GM18520 (cell line): Measurements from ENCODE around the gene APOC1.
"Not testable (repeated sequence)": the region's sequence is repeated elsewhere in the genome, so short reads cannot be mapped to it uniquely, and the experiment has no call there.

Experiments used
- ATAC-seq: cut with Tn5 transposase; IDR thresholded peaks from one replicate; pipeline ENCODE4 v1.9.1; 2021; ENCODE audit not compliant: unreplicated experiment

APOC1 gene

GRCh38 chr19:44914433-44915206 lies at the start of gene APOC1:
Gene APOC1 (plus strand): TSS chr19:44914608. CDS start chr19:44914892, 284 bp downstream.
- ATAC-seq = peak; percentile 91

DNA sequence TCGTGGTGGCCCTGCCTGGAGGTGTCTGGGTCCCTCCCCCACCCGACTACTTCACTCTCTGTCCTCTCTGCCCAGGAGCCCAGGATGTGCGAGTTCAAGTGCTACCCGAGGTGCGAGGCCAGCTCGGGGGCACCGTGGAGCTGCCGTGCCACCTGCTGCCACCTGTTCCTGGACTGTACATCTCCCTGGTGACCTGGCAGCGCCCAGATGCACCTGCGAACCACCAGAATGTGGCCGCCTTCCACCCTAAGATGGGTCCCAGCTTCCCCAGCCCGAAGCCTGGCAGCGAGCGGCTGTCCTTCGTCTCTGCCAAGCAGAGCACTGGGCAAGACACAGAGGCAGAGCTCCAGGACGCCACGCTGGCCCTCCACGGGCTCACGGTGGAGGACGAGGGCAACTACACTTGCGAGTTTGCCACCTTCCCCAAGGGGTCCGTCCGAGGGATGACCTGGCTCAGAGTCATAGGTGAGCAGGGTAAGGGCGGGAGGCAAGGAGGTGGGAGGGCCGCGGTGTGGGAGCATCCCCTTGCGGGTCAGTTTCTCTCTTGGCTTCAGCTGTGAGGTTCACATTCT lies 49.1 kb upstream of the APOC1 start:
- ATAC-seq = no peak

GRCh38 chr19:44866664-44867063 lies 47.7 kb upstream of the APOC1 start:
- no peak for ATAC-seq

DNA sequence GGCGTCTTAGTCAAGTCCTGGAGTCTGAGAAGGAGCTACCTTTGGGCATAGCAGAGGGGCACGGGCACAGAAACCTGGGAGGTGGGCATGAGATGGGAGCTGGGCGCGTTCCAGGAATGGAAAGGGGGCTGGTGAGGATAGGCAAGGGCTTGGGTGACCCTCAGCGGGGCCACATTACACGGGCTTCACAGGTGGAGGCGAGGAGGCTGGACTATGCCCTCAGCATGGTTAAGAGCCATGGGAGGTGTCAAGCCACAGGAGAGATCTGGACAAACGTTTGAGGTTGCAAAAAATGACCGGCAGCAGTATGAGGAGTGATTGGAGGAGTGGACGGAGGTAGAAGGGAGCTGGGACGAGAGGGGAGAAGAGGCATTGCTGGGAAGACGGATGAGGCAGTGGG lies 46.8 kb upstream of the APOC1 start:
- ATAC-seq = no peak

DNA sequence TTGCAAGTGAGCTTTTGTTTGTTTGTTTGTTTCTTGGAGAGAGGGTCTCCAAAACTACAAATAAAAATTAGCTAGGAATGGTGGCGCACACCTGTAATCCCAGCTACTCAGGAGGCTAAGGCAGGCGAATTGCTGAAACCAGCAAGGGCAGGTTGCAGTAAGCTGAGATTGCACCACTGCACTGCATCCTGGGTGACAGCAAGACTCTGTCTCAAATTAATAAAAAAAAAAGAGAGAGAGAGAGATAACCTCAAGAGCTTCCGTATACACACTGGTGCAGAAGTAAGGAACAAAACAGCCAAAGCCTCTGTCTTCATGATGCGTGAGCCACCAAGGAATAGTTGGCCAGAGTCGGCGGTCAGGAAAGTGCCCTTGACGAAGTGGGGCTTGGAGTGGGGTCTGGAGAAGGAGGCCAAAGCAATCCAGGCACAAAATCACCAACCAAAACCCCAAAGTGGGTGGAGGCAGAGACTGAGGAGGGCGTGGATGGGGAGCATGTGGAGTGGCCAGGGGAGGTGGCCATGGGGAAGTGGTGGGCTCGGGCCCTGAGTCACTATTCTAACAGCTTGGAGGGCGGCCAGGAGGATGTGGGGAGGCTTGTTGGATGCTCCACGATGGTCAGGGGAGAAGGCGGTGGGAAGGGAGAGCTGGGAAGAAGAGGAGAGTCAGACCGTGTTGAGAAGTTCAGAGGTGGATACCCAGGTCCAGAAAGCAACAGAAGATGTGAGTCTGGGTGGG lies 44.5 kb upstream of the APOC1 start:
- ATAC-seq = no peak

GRCh38 chr19:44871809-44872208 lies 42.6 kb upstream of the APOC1 start:
- no peak for ATAC-seq

GRCh38 chr19:44872661-44873060 lies 41.7 kb upstream of the APOC1 start:
- no peak for ATAC-seq

DNA sequence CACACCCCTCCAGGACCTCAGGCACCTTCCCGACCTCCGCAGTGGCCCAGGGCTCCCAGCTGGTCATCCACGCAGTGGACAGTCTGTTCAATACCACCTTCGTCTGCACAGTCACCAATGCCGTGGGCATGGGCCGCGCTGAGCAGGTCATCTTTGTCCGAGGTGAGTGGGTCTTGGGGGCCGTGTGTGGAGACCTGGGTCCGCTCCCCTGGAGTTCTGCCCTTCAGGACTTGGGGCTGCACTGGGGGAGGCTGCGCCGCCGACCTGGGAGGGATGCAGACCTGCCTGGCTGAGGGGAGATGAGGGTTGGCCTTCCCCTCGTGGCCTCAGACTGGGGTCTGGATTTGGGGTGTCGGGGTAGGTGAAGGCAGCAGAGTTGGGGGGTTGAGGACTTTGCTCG lies 40.1 kb upstream of the APOC1 start:
- no peak for ATAC-seq

GRCh38 chr19:44875666-44876451 lies 38.5 kb upstream of the APOC1 start:
- ATAC-seq = no peak

DNA sequence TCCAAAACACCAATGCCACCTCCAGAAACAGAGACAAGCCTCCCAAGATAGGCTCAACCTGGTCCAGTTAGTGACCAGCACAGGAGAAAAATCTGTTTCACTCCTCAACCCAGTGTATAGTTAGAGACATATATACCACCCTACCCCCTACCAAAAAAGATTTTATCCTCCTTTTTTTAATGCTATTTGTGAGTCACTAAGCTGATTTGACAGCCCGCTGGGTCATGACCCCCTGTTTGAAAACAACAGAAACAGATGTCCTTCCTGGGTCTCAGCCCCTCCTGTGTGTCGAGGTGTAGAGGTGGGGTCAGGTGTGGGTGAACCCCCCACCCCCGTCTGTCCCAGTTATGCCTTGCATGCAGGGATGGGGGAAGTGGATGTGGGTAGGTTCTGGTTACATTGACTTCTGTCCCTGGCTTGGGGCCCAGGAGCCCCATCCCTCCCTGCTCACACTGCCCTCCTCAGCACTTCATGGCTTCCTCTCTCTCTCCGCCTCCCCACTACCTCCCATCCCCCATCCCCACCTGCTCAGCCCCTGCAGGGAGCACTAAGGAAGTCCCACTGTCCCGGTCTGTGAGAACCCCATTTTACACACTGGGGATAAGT lies 37.4 kb upstream of the APOC1 start:
- ATAC-seq = no peak

DNA sequence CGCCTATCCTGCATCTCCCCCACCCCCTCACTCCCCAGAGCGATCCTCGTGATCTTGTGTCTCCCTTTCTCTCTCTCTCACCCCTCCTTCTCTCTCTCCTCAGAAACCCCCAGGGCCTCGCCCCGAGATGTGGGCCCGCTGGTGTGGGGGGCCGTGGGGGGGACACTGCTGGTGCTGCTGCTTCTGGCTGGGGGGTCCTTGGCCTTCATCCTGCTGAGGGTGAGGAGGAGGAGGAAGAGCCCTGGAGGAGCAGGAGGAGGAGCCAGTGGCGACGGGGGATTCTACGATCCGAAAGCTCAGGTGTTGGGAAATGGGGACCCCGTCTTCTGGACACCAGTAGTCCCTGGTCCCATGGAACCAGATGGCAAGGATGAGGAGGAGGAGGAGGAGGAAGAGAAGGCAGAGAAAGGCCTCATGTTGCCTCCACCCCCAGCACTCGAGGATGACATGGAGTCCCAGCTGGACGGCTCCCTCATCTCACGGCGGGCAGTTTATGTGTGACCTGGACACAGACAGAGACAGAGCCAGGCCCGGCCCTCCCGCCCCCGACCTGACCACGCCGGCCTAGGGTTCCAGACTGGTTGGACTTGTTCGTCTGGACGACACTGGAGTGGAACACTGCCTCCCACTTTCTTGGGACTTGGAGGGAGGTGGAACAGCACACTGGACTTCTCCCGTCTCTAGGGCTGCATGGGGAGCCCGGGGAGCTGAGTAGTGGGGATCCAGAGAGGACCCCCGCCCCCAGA lies 36.1 kb upstream of the APOC1 start:
- no peak for ATAC-seq

- no peak for ATAC-seq
These were observed 34.9 kb upstream of the APOC1 start for GRCh38 chr19:44879309-44880065.

DNA sequence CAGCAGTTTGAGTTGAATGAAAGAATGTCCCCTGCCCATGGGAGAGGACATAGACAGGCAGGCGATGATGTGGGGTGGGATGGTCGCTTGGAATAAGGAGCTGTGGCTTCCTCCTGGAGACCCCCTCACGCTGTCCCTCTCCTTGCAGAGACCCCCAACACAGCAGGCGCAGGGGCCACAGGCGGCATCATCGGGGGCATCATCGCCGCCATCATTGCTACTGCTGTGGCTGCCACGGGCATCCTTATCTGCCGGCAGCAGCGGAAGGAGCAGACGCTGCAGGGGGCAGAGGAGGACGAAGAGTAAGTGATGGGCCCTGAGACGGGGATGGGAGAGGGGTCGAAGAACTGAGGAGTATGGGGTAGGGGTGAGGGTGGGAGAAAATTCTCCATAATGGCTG lies 32.3 kb upstream of the APOC1 start:
- ATAC-seq = no peak

GRCh38 chr19:44882619-44883397 lies 31.6 kb upstream of the APOC1 start:
- not testable (repeated sequence) for ATAC-seq

GRCh38 chr19:44883922-44884321 lies 30.5 kb upstream of the APOC1 start:
- no peak for ATAC-seq

DNA sequence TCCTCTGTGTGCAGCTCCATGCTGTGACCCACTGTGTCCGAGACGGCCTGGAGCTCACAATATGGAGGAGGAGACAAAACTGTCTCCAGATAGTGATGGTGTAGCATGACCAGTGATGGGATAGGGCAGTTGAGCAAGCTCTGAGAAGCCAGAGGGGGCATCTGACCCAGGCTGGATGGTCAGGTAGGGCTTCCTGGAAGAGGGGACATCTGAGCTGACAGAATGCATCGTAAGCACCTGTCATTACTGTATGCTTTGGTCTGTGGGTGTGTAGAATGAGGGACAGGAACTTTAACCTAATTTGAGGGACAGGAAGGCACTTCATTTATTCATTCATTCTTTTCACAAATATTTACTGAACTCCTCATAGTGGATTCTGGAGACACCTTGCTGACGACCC lies 29.8 kb upstream of the APOC1 start:
- no peak for ATAC-seq

GRCh38 chr19:44886141-44886540 lies 28.3 kb upstream of the APOC1 start:
- no peak for ATAC-seq

- ATAC-seq = no peak
These were observed 26.8 kb upstream of the APOC1 start for GRCh38 chr19:44887648-44888047.

- not testable (repeated sequence) for ATAC-seq
These were observed 26.1 kb upstream of the APOC1 start for GRCh38 chr19:44888335-44888734.
